ENCODE data around the gene OTUD5.

The OTUD5 gene

GRCh38 chrX:48972220-48973164, 15.1 kb upstream of the OTUD5 start:
- no peak for DNase-seq (ENCODE audit: low read depth in 2 of 2)

GRCh38 chrX:48971249-48972219, 14.1 kb upstream of the OTUD5 start, which contains the start of gene KCND1:
TSS of gene KCND1 (minus strand) at chrX:48971844. CDS start at chrX:48970271, 1,573 bp downstream.
- DNase-seq (ENCODE audit: low read depth in 2 of 2) = peak in 1 of 2 donors; percentile 6

- DNase-seq (ENCODE audit: low read depth in 2 of 2) = no peak
Measured at GRCh38 chrX:48969471-48969870, 12.1 kb upstream of the OTUD5 start.

GRCh38 chrX:48968377-48968776, 11.0 kb upstream of the OTUD5 start:
- no peak for DNase-seq (ENCODE audit: low read depth in 2 of 2)

- DNase-seq (ENCODE audit: low read depth in 2 of 2) = no peak
Measured at GRCh38 chrX:48966796-48967579, 9.6 kb upstream of the OTUD5 start.

- DNase-seq (ENCODE audit: low read depth in 2 of 2) = no peak
Measured at GRCh38 chrX:48965959-48966358, 8.6 kb upstream of the OTUD5 start.

- DNase-seq (ENCODE audit: low read depth in 2 of 2) = no peak
Measured at GRCh38 chrX:48961585-48962091, 4.2 kb upstream of the OTUD5 start.

- DNase-seq (ENCODE audit: low read depth in 2 of 2) = no peak
Measured at GRCh38 chrX:48960291-48960690, 2.9 kb upstream of the OTUD5 start.

GRCh38 chrX:48958635-48959094, 1.3 kb upstream of the OTUD5 start:
- DNase-seq (ENCODE audit: low read depth in 2 of 2) = no peak

- peak; percentile 79 to 86 for DNase-seq (ENCODE audit: low read depth in 2 of 2)
Measured at GRCh38 chrX:48957827-48958634, 624 bp upstream of the OTUD5 start.

- DNase-seq (ENCODE audit: low read depth in 2 of 2) = peak; percentile 41 to 50
Measured at GRCh38 chrX:48956728-48957414, 536 bp downstream of the OTUD5 start.

GRCh38 chrX:48948589-48948988, 8.8 kb downstream of the OTUD5 start:
- no peak for DNase-seq (ENCODE audit: low read depth in 2 of 2)

- DNase-seq (ENCODE audit: low read depth in 2 of 2) = peak; percentile 31 to 39
Measured at GRCh38 chrX:48945517-48946348, 11.7 kb downstream of the OTUD5 start.

GRCh38 chrX:48942895-48943294, 14.5 kb downstream of the OTUD5 start:
- DNase-seq (ENCODE audit: low read depth in 2 of 2) = no peak

GRCh38 chrX:48940404-48940955, 16.9 kb downstream of the OTUD5 start:
- DNase-seq (ENCODE audit: low read depth in 2 of 2) = no peak

GRCh38 chrX:48939524-48940228, 17.7 kb downstream of the OTUD5 start:
- no peak for DNase-seq (ENCODE audit: low read depth in 2 of 2)

- peak in 1 of 2 donors; percentile 47 for DNase-seq (ENCODE audit: low read depth in 2 of 2)
Measured at GRCh38 chrX:48938721-48939425, 18.5 kb downstream of the OTUD5 start.
